Eye (tissue), 1 donor: Measurements from ENCODE around the gene ISLR2.

Experiments used
- DNase-seq: peaks from one replicate; pipeline ENCODE4 v3.0.0-alpha.2; 2015

Gene ISLR2

DNA sequence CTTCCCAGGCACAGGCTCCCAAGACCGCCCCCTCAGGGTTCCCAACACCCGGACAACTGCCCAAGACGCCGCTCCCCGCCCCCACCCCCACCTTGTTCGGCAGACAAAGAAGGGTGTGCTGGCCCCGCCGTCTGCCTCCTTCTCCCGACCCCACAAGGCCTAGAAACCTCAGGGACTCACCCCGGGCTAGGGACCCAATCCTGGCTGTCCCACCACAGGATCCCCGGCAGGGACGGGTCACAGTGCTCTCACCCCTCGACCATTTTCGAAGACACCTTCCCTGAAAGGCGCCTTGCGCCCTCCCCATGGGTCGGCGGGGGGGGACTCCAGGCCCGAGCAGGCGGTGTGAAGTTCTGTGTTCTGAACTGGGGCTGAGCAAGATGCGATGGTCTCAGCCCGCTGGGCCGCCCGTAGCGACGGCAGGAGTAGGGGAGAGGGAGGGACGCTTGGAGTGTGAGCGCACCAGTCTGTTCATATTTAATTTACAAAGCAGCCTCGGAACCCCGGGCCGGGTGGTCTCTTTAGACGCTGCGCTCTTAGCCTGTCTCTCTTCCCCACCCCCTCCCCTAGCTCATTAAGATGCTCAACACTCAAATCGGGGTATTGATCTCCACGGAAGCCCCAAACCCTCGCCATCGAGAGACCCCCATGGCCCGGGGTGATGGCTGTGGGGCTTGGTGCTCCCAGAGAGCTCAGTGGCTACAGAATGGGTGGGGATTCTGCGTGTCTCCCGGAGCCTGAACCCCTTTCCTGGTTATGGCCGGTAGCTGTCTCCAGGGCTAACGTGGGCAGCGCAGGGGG lies 1.4 kb upstream of the ISLR2 start:
- peak; percentile 91 for DNase-seq

DNA sequence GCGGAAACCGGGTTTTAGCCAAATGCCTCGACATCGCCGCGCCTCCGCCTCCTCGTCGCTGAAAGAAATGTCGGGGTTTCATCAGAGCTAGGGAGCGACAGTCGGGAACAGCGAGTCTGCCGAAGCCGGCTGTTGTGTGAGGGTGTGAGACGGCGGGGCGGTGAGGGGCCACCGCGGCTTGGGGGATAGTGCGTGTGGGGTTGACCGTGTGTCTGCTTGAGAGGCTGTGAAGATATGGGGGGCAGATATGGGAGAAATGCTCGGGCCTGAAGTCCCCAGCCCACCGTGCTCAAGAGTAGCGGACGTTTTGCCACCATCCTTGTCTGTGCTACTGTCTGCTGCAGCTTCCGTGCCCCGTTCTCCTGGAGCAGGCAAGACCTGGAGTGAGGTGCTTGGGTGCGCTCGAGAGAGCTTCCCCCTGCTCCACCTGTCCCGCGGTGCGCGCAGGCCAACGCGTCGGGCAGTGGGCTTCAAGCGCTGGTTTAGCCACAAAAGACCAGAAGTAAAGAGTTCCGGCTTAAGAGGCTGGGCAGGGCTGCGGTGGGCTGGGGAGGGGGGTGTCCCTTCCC lies 716 bp upstream of the ISLR2 start:
- DNase-seq: no peak

DNA sequence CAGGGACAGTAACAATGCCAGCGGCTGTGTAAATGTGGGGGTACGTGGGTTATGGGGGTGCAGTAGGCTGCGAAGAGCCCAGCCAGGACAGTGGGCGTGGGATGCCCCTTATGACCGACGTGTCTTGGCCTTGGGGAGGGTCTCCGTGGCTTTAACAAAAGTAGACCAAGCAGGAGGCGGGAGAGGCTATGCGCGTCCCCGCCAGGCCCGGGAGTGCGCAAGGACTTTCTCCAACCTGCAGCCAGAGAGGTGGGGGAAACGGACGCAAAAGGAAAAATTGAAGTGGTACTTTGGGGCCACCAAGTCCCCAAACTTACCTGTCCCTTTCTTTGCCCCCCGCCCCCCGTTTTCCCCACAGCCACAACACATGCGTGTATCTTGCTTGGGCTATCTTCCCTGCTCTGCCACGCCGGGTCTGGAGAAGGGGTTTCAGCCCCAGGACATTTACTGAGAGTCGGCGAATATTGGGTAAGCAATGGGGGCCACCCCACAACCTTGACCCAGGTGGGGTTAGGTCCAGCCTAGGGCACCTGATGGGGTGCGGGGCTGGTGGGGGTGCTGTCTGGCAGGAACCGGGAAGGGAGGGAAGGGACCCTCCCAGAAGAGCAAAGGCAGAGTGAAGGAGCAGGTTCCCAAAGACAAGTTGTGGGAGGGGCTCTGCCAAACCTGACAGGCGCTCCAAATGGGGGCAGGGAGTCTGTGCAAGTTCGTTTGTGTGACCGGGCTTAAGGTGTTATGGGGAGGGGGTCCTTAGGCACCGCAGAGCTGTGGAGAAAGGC lies 652 bp downstream of the ISLR2 start:
- DNase-seq: peak; percentile 74

DNA sequence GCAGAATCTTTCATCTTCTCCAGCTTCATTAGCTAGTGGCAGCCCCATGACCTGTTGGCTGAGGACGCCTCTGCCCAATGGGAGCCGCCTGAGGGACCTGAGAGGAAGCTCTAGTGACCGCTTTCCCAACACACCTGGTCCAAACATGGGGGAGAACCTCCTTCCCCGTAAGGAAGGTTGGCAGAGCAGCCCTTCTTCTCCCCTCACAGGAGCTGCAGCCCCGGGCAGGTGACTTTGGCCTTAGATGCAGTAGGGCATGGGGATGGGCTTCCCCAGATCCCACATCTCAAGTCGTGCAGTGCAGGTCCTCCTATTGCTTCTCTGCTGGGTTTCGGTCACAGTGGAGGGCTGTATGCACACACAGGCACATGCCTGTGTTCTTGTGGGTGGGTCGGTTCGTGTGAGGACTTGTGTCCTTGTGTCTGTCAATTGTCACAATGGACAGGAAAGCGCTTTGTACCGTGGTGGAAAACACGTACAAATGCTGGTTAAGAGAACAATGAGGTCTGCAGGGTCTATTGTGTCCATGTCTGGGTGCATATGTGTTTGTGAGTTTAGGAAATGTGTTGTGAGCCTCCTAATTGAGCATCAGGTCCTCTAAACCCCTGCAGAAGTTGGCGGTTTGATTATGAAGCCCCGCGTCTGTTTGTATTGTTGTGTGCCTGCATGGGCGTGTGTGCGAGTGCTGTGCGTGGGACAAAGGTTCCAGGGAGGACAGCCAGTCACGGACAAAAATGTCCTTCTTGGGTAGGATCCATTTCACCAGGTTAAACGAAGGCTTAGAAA lies 1.4 kb downstream of the ISLR2 start:
- DNase-seq: peak; percentile 76

DNA sequence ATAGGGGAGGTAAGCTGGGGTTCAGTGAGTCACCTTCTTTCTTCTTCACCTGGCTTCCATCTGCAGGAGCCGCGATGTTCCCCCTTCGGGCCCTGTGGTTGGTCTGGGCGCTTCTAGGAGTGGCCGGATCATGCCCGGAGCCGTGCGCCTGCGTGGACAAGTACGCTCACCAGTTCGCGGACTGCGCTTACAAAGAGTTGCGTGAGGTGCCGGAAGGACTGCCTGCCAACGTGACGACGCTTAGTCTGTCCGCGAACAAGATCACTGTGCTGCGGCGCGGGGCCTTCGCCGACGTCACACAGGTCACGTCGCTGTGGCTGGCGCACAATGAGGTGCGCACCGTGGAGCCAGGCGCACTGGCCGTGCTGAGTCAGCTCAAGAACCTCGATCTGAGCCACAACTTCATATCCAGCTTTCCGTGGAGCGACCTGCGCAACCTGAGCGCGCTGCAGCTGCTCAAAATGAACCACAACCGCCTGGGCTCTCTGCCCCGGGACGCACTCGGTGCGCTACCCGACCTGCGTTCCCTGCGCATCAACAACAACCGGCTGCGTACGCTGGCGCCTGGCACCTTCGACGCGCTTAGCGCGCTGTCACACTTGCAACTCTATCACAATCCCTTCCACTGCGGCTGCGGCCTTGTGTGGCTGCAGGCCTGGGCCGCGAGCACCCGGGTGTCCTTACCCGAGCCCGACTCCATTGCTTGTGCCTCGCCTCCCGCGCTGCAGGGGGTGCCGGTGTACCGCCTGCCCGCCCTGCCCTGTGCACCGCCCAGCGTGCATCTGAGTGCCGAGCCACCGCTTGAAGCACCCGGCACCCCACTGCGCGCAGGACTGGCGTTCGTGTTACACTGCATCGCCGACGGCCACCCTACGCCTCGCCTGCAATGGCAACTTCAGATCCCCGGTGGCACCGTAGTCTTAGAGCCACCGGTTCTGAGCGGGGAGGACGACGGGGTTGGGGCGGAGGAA lies 2.6 kb downstream of the ISLR2 start:
- DNase-seq: peak; percentile 81

DNA sequence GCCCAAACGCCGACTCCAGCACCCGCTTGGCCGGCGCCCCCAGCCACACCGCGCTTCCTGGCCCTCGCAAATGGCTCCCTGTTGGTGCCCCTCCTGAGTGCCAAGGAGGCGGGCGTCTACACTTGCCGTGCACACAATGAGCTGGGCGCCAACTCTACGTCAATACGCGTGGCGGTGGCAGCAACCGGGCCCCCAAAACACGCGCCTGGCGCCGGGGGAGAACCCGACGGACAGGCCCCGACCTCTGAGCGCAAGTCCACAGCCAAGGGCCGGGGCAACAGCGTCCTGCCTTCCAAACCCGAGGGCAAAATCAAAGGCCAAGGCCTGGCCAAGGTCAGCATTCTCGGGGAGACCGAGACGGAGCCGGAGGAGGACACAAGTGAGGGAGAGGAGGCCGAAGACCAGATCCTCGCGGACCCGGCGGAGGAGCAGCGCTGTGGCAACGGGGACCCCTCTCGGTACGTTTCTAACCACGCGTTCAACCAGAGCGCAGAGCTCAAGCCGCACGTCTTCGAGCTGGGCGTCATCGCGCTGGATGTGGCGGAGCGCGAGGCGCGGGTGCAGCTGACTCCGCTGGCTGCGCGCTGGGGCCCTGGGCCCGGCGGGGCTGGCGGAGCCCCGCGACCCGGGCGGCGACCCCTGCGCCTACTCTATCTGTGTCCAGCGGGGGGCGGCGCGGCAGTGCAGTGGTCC lies 3.5 kb downstream of the ISLR2 start:
- DNase-seq: no peak

DNA sequence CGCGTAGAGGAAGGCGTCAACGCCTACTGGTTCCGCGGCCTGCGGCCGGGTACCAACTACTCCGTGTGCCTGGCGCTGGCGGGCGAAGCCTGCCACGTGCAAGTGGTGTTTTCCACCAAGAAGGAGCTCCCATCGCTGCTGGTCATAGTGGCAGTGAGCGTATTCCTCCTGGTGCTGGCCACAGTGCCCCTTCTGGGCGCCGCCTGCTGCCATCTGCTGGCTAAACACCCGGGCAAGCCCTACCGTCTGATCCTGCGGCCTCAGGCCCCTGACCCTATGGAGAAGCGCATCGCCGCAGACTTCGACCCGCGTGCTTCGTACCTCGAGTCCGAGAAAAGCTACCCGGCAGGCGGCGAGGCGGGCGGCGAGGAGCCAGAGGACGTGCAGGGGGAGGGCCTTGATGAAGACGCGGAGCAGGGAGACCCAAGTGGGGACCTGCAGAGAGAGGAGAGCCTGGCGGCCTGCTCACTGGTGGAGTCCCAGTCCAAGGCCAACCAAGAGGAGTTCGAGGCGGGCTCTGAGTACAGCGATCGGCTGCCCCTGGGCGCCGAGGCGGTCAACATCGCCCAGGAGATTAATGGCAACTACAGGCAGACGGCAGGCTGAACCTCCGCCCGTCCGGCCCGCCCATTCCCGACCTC lies 4.1 kb downstream of the ISLR2 start:
- DNase-seq: peak; percentile 88

DNA sequence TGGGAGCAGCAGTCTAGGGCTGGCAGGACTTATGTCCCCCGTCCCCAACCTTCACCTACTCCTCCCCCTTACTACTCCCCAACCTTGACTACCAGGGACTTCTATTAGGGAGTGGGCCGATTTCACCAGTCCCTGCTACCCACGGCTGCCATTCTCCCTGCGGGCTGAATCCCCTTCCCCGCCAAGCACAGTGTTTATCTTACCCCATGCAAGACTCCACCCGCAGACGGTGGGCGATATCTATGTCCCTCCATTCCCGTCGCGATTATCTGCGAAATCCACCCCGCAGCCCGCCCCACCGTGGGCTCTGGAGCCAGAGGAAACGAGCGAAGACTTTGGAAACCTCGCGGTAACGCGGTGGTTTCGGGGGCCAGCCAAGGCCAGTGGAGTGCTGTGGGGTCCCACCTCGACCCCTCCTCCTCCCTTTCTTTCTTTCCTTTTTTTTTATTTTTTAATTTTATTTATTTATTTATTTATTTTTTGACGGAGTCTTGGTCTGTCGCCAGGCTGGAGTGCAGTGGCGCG lies 4.7 kb downstream of the ISLR2 start:
- no peak for DNase-seq

DNA sequence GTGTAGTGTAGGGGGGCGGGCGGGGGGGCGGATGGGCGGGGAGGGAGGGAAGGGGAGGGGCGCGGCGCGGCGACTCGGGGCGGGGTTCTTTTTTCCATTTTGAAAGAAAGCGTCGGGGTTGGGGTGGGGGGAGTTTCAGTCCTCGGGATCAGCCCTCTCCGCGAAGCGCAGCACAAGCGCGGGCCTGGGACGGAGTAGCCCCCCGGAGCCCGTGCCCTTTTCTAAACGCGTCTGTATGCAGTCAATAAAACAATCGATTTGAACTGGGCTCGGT lies 6.1 kb downstream of the ISLR2 start:
- no peak for DNase-seq

DNA sequence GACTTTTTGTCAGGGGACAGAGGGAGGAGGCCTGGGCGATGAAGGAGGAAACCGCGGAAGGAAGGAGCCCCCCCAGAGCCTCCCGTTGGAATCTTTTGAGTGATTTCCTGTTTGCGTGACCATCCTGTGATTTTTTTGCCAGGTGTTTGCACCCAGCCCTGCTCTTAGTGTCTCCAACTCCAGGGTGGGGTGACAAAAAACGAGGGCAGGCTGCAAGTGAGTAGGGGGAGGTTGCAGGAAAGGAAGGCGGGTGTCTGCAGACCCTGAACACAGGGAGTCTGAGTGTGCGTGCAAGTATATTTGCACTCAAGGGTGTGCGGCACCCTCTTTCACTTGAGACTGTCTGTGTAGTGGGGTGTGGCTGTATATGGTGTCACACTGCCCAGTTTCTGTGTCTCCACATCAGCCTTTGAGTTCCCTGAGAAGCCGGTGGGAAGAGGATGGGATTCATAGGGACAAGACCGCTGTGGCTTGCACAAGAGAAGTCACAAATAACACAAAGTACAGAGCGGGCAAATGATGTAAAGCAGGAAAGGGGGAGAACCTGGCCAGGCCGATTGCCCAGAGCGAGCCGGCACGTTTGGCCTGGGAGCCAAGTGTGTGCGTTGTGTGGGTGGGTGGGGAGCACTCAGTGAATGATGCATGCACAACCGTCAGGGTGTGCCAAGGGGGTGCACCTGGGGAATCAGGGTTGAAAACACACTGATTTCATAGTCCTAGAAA lies 6.6 kb downstream of the ISLR2 start:
- DNase-seq: peak; percentile 79

DNA sequence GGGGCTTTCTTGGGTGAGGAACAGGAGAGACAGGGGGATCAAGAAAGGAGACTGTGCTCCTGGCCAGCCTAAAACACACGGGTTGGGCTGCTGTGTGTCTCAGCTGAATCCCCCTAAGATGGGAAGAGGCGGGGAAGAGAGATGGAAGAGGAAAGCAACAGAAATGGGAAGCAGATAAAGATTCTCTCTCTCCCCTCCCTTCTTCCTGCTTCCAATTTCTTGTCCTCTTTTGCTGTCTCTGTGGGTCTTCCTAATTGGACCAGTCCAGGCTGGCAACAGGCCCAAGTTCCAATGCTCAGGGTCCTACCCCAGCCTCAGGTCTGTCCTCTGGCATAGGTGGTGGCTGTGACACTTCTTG lies 7.1 kb downstream of the ISLR2 start:
- no peak for DNase-seq

DNA sequence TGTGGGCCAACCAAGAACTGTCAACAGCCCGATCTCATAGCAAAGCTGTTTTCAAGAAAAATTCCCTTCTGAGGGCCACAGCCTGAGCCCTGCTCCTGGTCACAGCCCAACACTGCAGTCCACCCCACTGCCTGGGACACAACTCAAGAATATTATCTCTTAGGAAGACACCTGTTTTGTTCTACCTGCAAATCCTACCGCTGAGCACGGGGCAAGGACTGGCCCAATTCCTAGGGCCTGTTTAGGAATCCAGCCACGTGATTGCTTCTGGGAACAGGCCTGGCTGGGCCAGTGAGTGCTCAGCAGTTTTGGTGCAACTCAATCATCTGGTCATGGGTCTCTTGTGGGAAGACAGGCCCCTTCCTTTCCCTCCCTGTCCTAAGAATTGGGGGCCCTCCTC lies 8.3 kb downstream of the ISLR2 start:
- DNase-seq: no peak

DNA sequence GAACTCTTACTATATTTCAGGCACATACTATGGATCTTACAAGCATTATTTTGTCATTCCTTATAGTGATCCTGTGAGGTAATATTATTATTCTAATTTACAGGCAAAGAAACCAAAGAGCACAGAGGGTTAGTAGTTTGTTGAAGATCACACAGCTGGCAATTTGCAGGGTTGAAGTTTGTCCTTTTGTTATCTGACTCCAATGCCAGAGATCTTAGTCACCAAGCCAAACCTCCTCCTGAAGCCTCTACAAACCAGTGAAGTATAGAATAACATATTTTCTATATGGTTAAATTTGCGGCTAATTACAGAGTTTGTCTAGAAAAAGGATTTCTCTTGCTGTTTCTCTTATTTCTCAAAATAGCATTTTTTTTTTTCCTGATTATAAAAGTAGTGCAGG lies 11.2 kb downstream of the ISLR2 start:
- no peak for DNase-seq

DNA sequence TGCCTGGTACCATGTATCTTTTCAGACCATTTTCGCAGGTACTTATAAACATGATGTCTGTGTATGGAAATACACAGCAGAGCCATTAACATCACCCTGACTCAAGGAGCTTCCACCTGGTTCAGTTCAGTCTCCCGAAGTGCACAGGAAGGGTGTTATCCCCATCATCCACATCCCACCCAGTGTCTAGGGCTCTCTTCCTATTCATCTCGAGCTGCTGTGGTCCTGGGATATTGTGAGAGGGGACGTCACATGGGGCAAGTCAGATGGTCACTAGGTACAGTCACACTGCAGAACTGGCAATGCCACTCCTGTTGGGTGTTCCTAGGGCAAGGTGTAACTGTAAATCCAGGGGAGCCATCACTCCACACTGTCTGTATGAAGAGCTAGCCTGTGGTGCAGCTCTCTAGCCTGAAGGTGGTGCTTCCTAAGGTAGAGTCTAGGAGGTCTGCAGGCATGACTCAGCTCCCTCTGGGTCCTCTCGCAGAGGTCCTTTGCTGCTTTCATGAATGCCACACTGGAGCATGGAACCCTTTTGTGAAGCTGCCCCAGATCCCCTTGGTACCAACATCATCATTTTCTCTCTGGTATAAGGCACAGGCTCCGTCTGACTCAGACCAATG lies 13.9 kb downstream of the ISLR2 start:
- peak; percentile 24 for DNase-seq

DNA sequence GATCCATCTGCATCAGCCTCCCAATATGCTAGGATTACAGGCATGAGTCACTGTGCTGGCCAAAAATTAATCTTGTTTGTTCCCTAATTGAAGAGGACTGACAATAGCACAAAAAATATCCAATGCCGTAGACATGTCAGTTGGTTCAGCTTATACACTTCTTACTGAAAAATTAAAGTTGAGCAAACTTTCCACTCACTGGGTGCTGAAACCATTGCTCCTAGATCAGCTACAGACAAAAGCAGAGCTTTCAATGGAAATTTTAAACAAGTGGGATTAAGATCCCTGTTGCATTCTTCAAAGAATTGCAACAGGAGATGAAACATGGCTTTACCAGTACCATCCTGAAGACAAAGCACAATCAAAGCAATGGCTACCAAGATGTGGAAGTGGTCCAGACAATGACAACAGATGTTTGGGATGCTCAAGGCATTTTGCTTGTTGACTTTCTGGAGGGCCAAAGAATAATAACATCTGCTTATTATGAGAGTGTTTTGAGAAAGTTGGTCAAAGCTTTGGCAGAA lies 16.0 kb downstream of the ISLR2 start:
- DNase-seq: no peak

DNA sequence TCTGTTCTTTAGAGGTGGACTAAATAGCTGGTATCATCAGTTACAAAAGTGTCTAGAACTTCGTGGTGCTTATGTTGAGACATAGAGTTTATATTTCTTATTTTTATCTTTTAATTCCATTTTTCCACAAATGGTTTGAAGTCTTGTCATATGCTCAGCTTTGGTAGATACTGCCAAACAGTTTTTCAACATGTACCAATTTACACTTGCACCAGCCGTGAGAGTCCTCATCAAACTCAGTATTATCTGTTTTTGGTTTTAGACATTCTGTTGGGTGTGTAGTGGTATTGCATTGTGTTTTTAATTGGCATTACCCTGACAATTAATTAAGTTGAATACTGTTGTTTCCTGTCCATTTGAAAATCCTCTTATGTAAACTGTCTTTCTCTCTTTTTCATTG lies 16.7 kb downstream of the ISLR2 start:
- DNase-seq: no peak

DNA sequence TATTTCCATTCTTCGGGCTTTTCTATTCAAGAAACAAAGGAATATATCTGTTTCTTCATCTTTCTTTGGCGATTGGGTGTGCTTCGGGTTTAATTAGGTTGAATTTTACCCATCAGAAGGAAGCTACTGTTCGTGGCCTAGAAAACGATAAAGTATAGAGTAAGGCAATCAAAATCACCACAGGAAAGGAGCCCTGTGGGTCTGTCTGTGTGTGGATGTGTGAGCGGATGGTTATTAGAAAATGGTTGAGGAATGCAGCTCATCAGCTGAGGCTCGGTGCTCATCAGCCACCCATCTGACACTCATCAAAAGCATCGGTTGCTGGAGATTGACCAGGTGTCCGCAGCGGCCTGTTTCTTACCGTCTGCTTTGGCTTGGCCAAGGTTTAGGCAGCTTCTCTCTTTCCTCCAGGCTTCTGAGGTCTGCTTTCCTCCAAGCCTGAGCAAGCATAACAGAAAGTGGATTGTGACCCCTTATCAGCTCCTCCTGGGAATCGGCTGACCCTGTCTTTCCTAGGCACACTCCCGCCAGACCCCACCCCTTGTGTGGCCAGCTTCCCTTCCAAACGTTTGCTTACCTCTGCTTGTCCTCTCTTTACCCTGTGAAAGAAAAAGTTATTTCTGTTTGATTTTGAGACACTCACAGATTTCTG lies 25.5 kb downstream of the ISLR2 start:
- DNase-seq: no peak

DNA sequence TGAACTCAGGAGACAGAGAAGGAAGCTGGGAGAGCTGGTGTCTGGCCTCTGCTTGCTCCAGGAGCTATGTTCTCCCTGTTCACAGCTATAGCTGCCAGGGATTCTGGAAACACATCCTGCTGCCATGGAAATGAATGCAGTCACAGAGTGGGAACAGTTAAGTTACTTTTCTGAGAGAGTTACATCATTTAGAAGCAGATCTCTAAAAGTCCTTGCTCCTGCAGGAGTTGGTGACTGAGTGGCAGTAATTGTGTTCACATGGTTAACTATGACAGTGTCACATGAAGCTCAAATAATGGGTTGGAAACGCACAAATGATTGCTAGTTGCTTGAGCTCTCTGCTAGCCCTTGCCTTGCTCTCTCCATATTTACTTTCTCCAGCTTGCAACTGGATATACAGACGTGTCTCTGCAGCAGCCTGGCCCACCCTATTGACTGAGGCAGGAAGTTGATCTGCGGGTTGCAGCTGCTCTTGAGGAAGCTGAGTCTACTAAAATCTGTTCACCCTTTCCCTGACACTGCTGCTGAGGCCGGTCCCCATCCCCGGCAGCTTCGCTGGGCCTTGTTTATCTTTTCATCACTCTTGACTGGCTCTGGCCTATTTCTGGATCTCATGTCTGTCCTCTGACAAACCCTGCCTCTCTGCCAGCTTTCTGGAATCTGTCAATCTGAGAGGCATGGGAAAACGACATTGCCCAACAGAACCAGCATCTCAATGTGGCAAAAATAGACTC lies 26.5 kb downstream of the ISLR2 start:
- DNase-seq: peak; percentile 78
